GM18951 (cell line): Measurements from ENCODE around the gene BAIAP2.
"Not testable (repeated sequence)": the region's sequence is repeated elsewhere in the genome, so short reads cannot be mapped to it uniquely, and the experiment has no call there.

Source experiments
- POLR2A ChIP-seq: IDR thresholded peaks from 4 replicates; pipeline ENCODE4 v1.6.1; 2011; ENCODE audit warnings: mild to moderate bottlenecking; ENCODE audit not compliant: insufficient read length, insufficient read depth; ENCODE audit errors: extremely low read depth
- in situ Hi-C: fragments of 300-500 bp; cut with MboI; formaldehyde crosslinking; loops from one replicate; pipeline ENCODE4 v1.12.0; 2022; ENCODE audit warnings: low sequenced_read_pairs, mixed read lengths, inconsistent platforms; ENCODE audit not compliant: unreplicated experiment

Gene BAIAP2

GRCh38 chr17:81071761-81072741, 37.1 kb downstream of the BAIAP2 start:
- in situ Hi-C loops, result no loop called here
- no peak for TF ChIP-seq POLR2A

- in situ Hi-C loops, result no loop called here
- no peak for TF ChIP-seq POLR2A
These were observed 39.3 kb downstream of the BAIAP2 start for GRCh38 chr17:81073967-81074839.

- in situ Hi-C loops, result no loop called here
- no peak for TF ChIP-seq POLR2A
These were observed 39.9 kb downstream of the BAIAP2 start for GRCh38 chr17:81074875-81075274.

- in situ Hi-C loops, result no loop called here
- TF ChIP-seq POLR2A, result no peak
These were observed 40.4 kb downstream of the BAIAP2 start for GRCh38 chr17:81075307-81075706.

- in situ Hi-C loops, result no loop called here
- TF ChIP-seq POLR2A, result no peak
These were observed 41.3 kb downstream of the BAIAP2 start for GRCh38 chr17:81076141-81076679.

- in situ Hi-C loops, result not testable (repeated sequence)
These were observed 43.3 kb downstream of the BAIAP2 start for GRCh38 chr17:81078026-81078913.

GRCh38 chr17:81080019-81080418, 45.1 kb downstream of the BAIAP2 start:
- no peak for TF ChIP-seq POLR2A
- in situ Hi-C loops, result no loop called here

GRCh38 chr17:81081222-81082176, 46.5 kb downstream of the BAIAP2 start:
- in situ Hi-C loops, result no loop called here

GRCh38 chr17:81082177-81083073, 47.5 kb downstream of the BAIAP2 start:
- in situ Hi-C loops, result no loop called here
- TF ChIP-seq POLR2A, result no peak

More at GRCh38 chr17:81081222-81082176, 46.5 kb downstream of the BAIAP2 start:
- no peak for TF ChIP-seq POLR2A

- no peak for TF ChIP-seq POLR2A
- in situ Hi-C loops, result no loop called here
These were observed 48.3 kb downstream of the BAIAP2 start for GRCh38 chr17:81083125-81083765.
